ENCODE data around the gene NAPSA. TPM values are rescaled to one million over a fixed set of nuclear protein-coding genes. Genes with fewer than 3 reads are reported as not detected.
A peak's percentile ranks its signal among the peaks of the same experiment; 100 is the strongest.

Gene NAPSA
- total RNA-seq, 1 donor from 2014 or later: 0.26 TPM

GRCh38 chr19:50328224-50328872 is 37.1 kb downstream of the NAPSA start:
- DNase-seq (ENCODE audit: low read depth): no peak
- no peak for TF ChIP-seq CTCF (IDR thresholded peaks at IDR 0.05; ENCODE audit: insufficient read depth, low read length, severe bottlenecking)
- Histone ChIP-seq H3K36me3 (ENCODE audit: control insufficient read depth, insufficient read depth, low read length) (no peaks in the 10 kb centered on the region), H3K4me3 (ENCODE audit: low read depth, low read length) (peak overlapping the region; percentile 12), H3K27me3 (ENCODE audit: control insufficient read depth, insufficient read depth, low read length) (peaks cover 31% of the 10 kb centered on the region)
- FAIRE-seq: no peak

- Histone ChIP-seq H3K27me3 (ENCODE audit: control insufficient read depth, insufficient read depth, low read length) (peaks cover 28% of the 10 kb centered on the region), H3K36me3 (ENCODE audit: control insufficient read depth, insufficient read depth, low read length) (no peaks in the 10 kb centered on the region), H3K4me3 (ENCODE audit: low read depth, low read length) (no peak overlapping the region)
- TF ChIP-seq CTCF (IDR thresholded peaks at IDR 0.05; ENCODE audit: insufficient read depth, low read length, severe bottlenecking): no peak
- no peak for FAIRE-seq
- no peak for DNase-seq (ENCODE audit: low read depth)
Measured at GRCh38 chr19:50327461-50328223, 37.8 kb downstream of the NAPSA start.

- Histone ChIP-seq H3K4me3 (ENCODE audit: low read depth, low read length) (no peak overlapping the region), H3K36me3 (ENCODE audit: control insufficient read depth, insufficient read depth, low read length) (no peaks in the 10 kb centered on the region), H3K27me3 (ENCODE audit: control insufficient read depth, insufficient read depth, low read length) (peaks cover 23% of the 10 kb centered on the region)
- FAIRE-seq (no peak), DNase-seq (ENCODE audit: low read depth) (no peak)
- no peak for TF ChIP-seq CTCF (IDR thresholded peaks at IDR 0.05; ENCODE audit: insufficient read depth, low read length, severe bottlenecking)
Measured at GRCh38 chr19:50327013-50327412, 38.4 kb downstream of the NAPSA start.

GRCh38 chr19:50326101-50326664 is 39.3 kb downstream of the NAPSA start:
- Histone ChIP-seq H3K36me3 (ENCODE audit: control insufficient read depth, insufficient read depth, low read length) (no peaks in the 10 kb centered on the region), H3K4me3 (ENCODE audit: low read depth, low read length) (no peak overlapping the region), H3K27me3 (ENCODE audit: control insufficient read depth, insufficient read depth, low read length) (peaks cover 20% of the 10 kb centered on the region)
- no peak for TF ChIP-seq CTCF (IDR thresholded peaks at IDR 0.05; ENCODE audit: insufficient read depth, low read length, severe bottlenecking)
- no peak for DNase-seq (ENCODE audit: low read depth)
- no peak for FAIRE-seq

- peaks cover 18% of the 10 kb centered on the region for H3K27me3 ChIP-seq (ENCODE audit: control insufficient read depth, insufficient read depth, low read length)
- H3K36me3 ChIP-seq (ENCODE audit: control insufficient read depth, insufficient read depth, low read length): no peaks in the 10 kb centered on the region
- DNase-seq (ENCODE audit: low read depth) (no peak), FAIRE-seq (no peak)
- no peak overlapping the region for H3K4me3 ChIP-seq (ENCODE audit: low read depth, low read length)
- TF ChIP-seq CTCF (IDR thresholded peaks at IDR 0.05; ENCODE audit: insufficient read depth, low read length, severe bottlenecking): no peak
Measured at GRCh38 chr19:50325310-50326100, 39.9 kb downstream of the NAPSA start.

All from bronchial epithelial cell (primary cell).